ENCODE measurements around the gene MTFR2. TPM values are rescaled to one million over a fixed set of nuclear protein-coding genes. Genes with fewer than 3 reads are reported as not detected.

The MTFR2 gene
- polyA plus RNA-seq, 1 experiment, result 5.5 TPM

DNA sequence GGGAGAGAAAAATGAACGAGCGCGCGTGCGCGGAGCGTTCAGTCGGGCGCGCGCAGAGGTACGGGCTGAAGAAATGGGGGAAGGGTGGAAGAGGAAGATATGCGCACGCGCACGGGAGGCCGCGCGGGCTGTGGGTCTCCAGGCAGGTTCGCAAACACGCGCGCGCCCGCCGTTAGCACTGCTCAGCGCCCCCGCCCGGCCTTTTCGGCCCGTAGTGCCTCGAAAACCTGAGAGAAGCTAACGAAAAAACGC is 39.1 kb upstream of the MTFR2 start:
- Histone ChIP-seq H3K27me3 (ENCODE audit: control insufficient read depth, insufficient read depth, low read length) (no peaks in the 10 kb centered on the region), H3K4me3 (ENCODE audit: low read depth, low read length) (peak overlapping the region; percentile 78), H3K36me3 (ENCODE audit: control insufficient read depth, insufficient read depth, low read length) (no peaks in the 10 kb centered on the region)
- CTCF ChIA-PET, result interaction anchor here (0.9 to 1.6 kb wide), 4 partner anchors 28 to 783 kb away, joined by 3 to 4 read pairs (median 3); partner anchors contain the start of gene MAP3K5
- POLR2A ChIA-PET, result interaction anchor here (0.5 to 1.2 kb wide), 3 partner anchors 36 to 791 kb away, joined by 3 to 5 read pairs (median 5); no protein-coding TSS in a partner anchor
- TF ChIP-seq, protein P1, sequence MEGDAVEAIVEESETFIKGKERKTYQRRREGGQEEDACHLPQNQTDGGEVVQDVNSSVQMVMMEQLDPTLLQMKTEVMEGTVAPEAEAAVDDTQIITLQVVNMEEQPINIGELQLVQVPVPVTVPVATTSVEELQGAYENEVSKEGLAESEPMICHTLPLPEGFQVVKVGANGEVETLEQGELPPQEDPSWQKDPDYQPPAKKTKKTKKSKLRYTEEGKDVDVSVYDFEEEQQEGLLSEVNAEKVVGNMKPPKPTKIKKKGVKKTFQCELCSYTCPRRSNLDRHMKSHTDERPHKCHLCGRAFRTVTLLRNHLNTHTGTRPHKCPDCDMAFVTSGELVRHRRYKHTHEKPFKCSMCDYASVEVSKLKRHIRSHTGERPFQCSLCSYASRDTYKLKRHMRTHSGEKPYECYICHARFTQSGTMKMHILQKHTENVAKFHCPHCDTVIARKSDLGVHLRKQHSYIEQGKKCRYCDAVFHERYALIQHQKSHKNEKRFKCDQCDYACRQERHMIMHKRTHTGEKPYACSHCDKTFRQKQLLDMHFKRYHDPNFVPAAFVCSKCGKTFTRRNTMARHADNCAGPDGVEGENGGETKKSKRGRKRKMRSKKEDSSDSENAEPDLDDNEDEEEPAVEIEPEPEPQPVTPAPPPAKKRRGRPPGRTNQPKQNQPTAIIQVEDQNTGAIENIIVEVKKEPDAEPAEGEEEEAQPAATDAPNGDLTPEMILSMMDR (IDR thresholded peaks at IDR 0.05; ENCODE audit: insufficient read depth, low read depth, low read length), result no peak
- no peak for DNase-seq (ENCODE audit: low read depth)

DNA sequence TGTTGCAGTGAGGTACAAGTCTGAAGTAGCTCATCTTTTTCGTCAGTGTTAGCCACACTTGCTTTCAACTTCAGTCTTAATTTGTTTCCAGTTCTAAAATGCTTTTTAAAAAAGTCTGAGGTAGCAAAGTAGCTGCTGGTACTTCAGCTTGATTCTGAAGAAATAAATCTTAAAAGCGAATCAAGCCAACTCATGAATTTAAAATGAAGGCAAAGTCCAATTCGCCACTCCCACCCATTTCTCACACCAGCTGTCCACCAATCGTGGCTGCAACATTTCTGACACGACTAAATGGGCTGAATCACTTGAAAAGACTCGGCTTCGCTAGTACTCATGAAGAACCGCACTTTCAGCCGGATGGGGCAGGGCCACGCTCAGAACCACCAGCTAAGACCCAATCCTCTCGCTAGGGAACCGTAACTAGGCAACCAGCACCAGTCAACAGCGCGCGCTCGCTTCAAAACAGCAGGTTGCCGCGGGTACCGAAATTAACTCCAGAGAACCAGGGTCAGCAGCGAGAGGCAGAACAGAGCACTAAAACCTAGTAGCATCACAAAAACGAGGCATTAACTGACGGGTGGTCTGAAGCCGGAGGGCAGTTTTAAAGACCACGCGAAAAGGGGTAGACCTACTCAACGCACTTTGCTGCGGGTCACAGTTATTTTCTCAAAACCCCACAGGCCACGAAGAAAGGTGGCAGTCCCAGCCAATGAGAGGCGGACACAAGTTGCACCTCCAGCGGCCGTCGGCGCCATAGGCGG is 38.6 kb upstream of the MTFR2 start:
- ChIA-PET CTCF (interaction anchor here (0.8 to 1.6 kb wide), 4 partner anchors 28 to 790 kb away, joined by 3 to 5 read pairs (median 4); no protein-coding TSS in a partner anchor), POLR2A (interaction anchor here (0.5 to 1.2 kb wide), 4 partner anchors 35 to 1081 kb away, joined by 5 read pairs; no protein-coding TSS in a partner anchor)
- peak; percentile 75 for DNase-seq (ENCODE audit: low read depth)
- no peaks in the 10 kb centered on the region for H3K27me3 ChIP-seq (ENCODE audit: control insufficient read depth, insufficient read depth, low read length)
- TF ChIP-seq, protein P1 (IDR thresholded peaks at IDR 0.05; ENCODE audit: insufficient read depth, low read depth, low read length), result peak; percentile 33; the same call in 1 of the 2 replicates
- peak overlapping the region; percentile 78 for H3K4me3 ChIP-seq (ENCODE audit: low read depth, low read length)
- H3K36me3 ChIP-seq (ENCODE audit: control insufficient read depth, insufficient read depth, low read length), result no peaks in the 10 kb centered on the region

DNA sequence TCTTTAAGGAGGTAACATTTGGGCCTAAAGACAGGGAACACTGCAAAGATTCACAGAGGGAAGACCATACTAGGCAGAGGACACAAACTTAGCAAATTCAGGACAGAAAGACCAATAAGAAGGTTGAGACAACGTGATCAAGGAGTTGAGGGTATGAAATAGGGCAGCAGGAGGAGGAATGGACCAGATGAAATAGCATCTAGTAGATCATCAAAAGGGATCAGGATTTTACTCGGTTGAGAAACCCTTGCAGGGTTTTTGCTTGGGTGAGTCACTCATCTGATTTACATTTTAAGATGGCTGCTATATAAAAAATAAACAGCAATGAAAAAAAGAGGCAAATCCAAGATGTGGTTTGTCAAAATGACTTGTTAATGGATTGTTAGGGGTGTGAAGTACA is 34.8 kb upstream of the MTFR2 start:
- ChIA-PET CTCF (no interaction called here), POLR2A (no interaction called here)
- Histone ChIP-seq H3K36me3 (ENCODE audit: control insufficient read depth, insufficient read depth, low read length) (no peaks in the 10 kb centered on the region; the same call in 1 of the 2 replicates), H3K4me3 (ENCODE audit: low read depth, low read length) (no peak overlapping the region), H3K27me3 (ENCODE audit: control insufficient read depth, insufficient read depth, low read length) (no peaks in the 10 kb centered on the region)
- TF ChIP-seq, protein P1 (IDR thresholded peaks at IDR 0.05; ENCODE audit: insufficient read depth, low read depth, low read length), result no peak
- no peak for DNase-seq (ENCODE audit: low read depth)

DNA sequence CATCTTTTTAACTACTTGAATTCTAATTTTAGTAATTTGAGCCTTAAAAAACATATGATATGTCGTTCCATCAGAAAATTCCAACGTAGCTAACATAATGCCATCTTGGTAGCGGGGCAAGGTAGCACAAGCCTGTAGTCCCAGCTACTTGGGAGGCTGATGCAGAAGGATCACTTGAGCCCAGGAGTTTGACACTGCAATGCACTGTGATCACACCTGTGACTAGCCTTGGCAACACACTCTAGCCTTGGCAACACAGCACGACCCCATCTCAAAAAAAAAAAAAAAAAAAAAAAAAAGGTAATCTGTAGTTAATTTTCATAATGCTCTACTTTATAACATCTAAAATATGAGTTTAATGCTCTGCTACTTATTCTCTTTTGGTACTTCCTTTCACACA is 32.8 kb upstream of the MTFR2 start:
- DNase-seq (ENCODE audit: low read depth), result no peak
- no peaks in the 10 kb centered on the region for H3K27me3 ChIP-seq (ENCODE audit: control insufficient read depth, insufficient read depth, low read length)
- ChIA-PET POLR2A (no interaction called here), CTCF (interaction anchor here (1.1 to 1.4 kb wide), 2 partner anchors 14 to 30 kb away, joined by 3 read pairs; no protein-coding TSS in a partner anchor)
- no peaks in the 10 kb centered on the region; the same call in 1 of the 2 replicates for H3K36me3 ChIP-seq (ENCODE audit: control insufficient read depth, insufficient read depth, low read length)
- TF ChIP-seq, protein P1 (IDR thresholded peaks at IDR 0.05; ENCODE audit: insufficient read depth, low read depth, low read length), result no peak
- H3K4me3 ChIP-seq (ENCODE audit: low read depth, low read length), result no peak overlapping the region

DNA sequence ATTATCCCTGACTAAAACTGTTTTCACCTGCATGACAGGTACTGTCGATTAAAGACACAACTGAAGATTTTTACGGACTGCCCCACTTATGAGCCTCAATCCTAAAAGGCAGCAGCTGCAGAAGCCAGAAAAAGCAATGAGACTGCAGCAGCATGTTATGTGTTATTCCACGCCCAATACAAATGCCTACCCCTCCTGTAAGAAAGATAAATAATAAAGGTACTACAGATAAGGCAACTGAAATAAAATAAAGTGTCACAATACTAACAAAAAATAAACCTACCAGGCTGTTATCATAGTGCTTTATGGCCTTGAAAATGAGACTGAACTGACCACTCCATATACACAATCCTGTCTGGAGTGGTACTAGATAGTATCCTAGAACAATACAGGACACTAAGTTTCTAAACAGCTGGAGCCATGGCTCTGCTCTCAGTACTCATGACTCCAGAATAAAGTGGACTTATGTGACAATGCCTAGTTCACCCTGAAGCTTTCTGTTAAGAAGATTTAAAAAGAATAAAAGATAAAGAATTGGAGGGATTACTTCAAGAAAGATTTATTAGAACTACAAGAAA is 30.0 kb upstream of the MTFR2 start:
- Histone ChIP-seq H3K4me3 (ENCODE audit: low read depth, low read length) (no peak overlapping the region), H3K27me3 (ENCODE audit: control insufficient read depth, insufficient read depth, low read length) (no peaks in the 10 kb centered on the region), H3K36me3 (ENCODE audit: control insufficient read depth, insufficient read depth, low read length) (no peaks in the 10 kb centered on the region; the same call in 1 of the 2 replicates)
- TF ChIP-seq, protein P1 (IDR thresholded peaks at IDR 0.05; ENCODE audit: insufficient read depth, low read depth, low read length), result no peak
- ChIA-PET CTCF (no interaction called here), POLR2A (interaction anchor here (0.9 kb wide), 1 partner anchor 10 kb away, joined by 3 read pairs; the partner anchor contains the start of gene BCLAF1)
- no peak for DNase-seq (ENCODE audit: low read depth)

Data from BJ (cell line).